ENCODE measurements around the gene IGFBP6.
"Not testable (repeated sequence)": the region's sequence is repeated elsewhere in the genome, so short reads cannot be mapped to it uniquely, and the experiment has no call there.

Gene IGFBP6

GRCh38 chr12:53098354-53098981 is 1.0 kb downstream of the IGFBP6 start:
- no peak for DNase-seq

GRCh38 chr12:53099071-53099882 is 1.8 kb downstream of the IGFBP6 start:
- DNase-seq: peak; percentile 89

GRCh38 chr12:53100466-53101151 is 3.1 kb downstream of the IGFBP6 start:
- no peak for DNase-seq

GRCh38 chr12:53101266-53101665 is 3.8 kb downstream of the IGFBP6 start:
- DNase-seq: no peak

DNA sequence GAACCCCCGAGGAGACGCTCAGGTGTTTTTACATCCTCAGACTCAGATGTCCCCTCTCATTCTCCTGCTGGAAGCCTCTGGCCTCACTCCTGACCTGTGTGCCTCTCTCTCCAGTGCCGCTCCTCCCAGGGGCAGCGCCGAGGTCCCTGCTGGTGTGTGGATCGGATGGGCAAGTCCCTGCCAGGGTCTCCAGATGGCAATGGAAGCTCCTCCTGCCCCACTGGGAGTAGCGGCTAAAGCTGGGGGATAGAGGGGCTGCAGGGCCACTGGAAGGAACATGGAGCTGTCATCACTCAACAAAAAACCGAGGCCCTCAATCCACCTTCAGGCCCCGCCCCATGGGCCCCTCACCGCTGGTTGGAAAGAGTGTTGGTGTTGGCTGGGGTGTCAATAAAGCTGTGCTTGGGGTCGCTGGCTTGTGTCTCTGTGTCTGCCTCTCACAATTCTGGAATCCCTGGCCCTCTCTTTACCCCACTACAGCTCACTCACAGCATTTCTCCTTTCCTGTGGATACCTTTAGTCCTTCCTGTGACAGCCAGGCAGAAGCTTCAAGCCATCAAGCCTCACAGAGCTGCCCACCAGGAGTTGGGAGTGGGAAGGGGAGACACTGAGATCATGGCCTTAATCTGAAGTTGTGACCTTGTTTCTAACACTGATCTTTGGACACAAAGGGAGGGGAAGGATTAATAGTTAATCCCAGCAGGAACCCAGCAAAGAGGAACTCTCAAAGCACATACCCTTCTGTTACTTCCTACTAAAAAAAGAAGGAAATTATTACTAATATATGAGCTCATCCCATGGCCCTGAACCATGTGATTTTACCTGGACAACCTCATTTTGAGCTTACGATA is 4.7 kb downstream of the IGFBP6 start:
- DNase-seq: no peak

- DNase-seq: peak; percentile 55
Observed at GRCh38 chr12:53102883-53103807, 5.7 kb downstream of the IGFBP6 start, which contains the start of gene SOAT2. SOAT2 (plus strand) TSS chr12:53103486; CDS start chr12:53103578, 92 bp downstream.

- DNase-seq: no peak
Observed at GRCh38 chr12:53103860-53104305, 6.4 kb downstream of the IGFBP6 start.

DNA sequence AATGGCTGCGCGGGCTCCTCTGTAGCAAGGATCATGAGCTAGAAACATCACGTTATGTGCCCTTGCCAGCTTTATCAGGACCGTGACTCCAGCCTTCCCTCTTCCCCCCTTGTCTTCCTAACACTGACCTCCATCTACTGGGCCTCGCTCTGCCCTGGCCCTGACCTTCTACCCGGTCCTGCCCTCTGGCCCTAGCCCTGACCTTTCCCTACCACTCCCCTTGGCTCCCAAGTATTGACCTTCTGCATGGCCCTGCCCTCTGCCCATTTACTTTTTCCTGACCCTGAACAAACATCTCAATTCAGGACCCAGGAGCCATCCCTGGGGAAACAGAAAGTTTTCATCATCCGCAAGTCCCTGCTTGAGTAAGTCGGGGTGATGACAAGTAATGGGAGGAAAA is 7.8 kb downstream of the IGFBP6 start:
- DNase-seq: no peak

GRCh38 chr12:53105712-53106439 is 8.4 kb downstream of the IGFBP6 start:
- no peak for DNase-seq

GRCh38 chr12:53107122-53107521 is 9.7 kb downstream of the IGFBP6 start:
- no peak for DNase-seq

DNA sequence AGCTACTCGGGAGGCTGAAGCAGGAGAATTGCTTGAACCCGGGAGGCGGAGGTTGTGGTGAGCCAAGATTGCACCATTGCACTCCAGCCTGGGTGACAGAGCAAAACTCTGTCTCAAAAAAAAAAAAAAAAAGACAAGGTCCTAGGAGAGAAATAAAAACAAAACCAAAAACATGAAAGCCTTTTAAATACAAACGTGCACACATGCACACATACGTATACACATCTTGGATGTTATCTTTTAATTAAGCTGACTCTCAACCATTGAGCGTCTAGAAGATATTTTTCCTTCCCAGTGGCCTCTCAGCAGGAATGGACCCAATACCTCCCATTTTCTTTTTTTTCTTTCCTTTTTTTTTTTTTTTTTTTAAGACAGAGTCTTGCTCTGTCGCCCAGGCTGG is 15.0 kb downstream of the IGFBP6 start:
- not testable (repeated sequence) for DNase-seq

DNA sequence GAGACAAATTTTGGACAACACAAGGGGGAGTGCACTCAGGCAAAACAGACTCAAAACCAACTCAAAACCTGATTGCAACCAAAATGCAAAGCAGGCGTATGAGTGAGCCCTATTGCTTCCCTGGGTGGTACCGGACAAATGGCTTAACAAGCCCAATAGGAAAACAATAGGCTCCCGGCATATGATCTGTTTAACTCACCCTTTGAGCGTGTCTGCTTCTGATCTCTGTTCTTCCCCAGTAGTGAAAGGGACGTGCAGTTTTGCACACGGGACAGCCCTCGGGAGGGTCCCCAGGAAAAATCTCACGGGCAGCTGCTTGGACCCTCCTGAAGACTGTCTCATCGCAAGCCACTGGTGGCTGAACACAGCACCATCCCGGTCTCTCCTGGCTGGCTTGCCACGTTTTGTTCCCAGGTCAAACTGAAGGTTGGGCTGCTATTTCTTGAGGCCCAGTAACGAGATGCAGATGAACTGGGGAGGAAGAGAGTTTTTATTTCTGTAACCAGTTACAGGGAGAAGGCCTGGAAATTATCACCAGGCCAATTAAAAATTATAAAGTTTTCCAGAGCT is 15.8 kb downstream of the IGFBP6 start:
- no peak for DNase-seq

DNA sequence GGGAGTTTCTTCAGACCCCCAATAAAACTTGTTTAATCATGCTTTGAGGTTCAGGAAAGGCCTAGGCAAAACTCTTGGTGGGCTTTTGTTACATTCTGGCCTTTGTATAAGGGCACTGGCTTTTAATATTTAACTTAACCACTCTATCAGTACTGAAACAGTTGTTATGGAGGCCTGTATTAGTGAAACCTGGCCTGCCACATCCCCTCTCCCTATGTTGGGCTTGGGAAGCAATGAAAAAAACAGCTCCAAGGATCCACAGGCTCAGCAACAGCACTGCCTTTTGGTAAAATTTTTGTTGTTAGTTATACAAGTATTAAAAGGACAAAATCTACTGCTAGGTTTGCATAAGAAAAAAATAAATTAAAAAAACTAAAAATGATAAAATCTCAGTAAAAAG is 16.5 kb downstream of the IGFBP6 start:
- DNase-seq: no peak

DNA sequence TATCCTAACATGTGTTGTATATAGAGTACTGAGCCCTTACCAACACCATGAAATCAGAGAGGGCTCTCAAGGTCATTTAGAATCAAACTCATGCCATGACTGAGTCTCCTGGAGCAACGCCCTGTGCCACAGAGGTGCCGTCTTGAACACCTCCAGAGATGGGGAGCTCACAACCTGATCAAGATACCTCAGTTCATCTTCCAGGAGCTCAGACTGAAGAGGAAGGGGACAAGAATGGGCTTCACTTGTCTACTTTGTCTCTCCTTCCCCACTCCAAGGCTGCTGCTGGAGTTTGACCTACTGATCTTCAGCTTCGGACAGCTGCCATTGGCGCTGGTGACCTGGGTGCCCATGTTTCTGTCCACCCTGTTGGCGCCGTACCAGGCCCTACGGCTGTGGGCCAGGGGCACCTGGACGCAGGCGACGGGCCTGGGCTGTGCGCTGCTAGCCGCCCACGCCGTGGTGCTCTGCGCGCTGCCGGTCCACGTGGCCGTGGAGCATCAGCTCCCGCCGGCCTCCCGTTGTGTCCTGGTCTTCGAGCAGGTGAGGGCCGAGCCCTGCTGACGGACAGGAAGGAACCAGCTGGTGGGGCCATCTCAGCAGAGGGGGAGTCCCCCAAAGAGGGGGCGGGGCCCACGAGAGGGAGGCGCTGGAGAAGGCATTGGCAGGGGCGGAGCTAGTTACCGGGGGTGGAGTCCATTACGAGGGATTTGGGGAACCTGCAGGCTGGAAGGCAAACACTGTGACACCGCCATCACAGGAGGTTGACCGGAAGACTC is 17.8 kb downstream of the IGFBP6 start:
- DNase-seq: no peak

GRCh38 chr12:53115891-53116648 is 18.6 kb downstream of the IGFBP6 start:
- DNase-seq: no peak

GRCh38 chr12:53118751-53119300 is 21.4 kb downstream of the IGFBP6 start:
- no peak for DNase-seq

DNA sequence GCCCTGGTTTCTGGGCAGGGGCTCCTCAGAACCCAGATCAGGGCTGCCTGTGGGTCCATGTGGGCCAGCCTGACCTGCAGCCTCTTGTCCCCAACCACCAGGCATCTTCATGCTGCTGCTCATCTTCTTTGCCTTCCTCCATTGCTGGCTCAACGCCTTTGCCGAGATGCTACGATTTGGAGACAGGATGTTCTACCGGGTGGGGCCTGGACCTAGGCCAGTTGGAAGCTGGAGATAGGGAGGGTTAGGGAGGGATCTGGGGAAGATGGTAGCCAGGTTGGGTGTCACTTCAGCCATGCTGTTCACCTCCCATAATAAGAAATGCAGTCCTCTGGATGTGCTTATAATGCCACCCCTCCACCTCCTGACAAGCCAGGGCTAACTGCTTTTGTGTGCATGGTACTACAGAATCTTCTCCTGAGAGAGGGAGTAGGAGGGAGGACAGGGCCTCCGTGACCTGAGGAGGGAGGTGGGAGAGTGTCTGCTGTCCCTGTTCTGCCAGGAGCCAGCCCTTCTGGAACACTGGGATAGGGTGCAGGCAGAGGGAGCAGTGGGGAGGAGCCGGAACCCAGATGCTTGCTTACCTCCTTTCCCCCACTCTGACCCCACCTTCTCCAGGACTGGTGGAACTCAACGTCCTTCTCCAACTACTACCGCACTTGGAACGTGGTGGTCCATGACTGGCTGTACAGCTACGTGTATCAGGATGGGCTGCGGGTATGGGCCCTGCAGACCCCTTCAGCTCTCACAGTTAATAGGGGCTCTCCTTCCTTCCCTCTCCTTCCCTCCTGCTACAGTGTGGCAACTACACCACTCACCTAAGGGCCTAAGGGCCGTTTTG is 23.4 kb downstream of the IGFBP6 start:
- DNase-seq: no peak
